Ascending aorta (tissue), 2 donors: ENCODE measurements around the gene ATXN7L1. TPM values are rescaled to one million over a fixed set of nuclear protein-coding genes. Genes with fewer than 3 reads are reported as not detected.
A peak's percentile ranks its signal among the peaks of the same experiment; 100 is the strongest.

Experiments used
- DNase-seq, 2 donors: peaks; one replicate each; pipeline ENCODE4 v3.0.0-alpha.2; 2019; ENCODE audit warnings: low spot score in 2 of 2
- H3K27ac ChIP-seq, 2 donors: fragments of 200-600 bp; sonication (generic); one replicate each; pipeline ENCODE4 v1.5.1; 2016 to 2017; ENCODE audit warnings: mild to moderate bottlenecking in 1 of 2
- H3K27me3 ChIP-seq: fragments of 200-600 bp; sonication (generic); one replicate; pipeline ENCODE4 v1.5.1; 2017
- H3K36me3 ChIP-seq, 2 donors: fragments of 200-600 bp; sonication (generic); one replicate each; pipeline ENCODE4 v1.5.1; 2016
- H3K4me1 ChIP-seq, 2 donors: fragments of 200-600 bp; sonication (generic); one replicate each; pipeline ENCODE4 v1.5.1; 2016 to 2017; ENCODE audit warnings: mild to moderate bottlenecking in 1 of 2
- H3K4me3 ChIP-seq, 2 donors: fragments of 200-600 bp; sonication (generic); one replicate each; pipeline ENCODE4 v1.5.1; 2016 to 2017; ENCODE audit warnings: mild to moderate bottlenecking in 1 of 2
- H3K9me3 ChIP-seq, 2 donors: fragments of 200-600 bp; sonication (generic); one replicate each; pipeline ENCODE4 v1.5.1; 2016
- intact Hi-C: fragments of 100-400 bp; cut with DNase I; formaldehyde crosslinking; loops from one replicate; pipeline ENCODE4 v1.15.1; 2023
- total RNA-seq: library from RNA; depleted of rRNA; stranded (reverse); fragments of >200 nt; gene quantifications from one replicate; pipeline ENCODE4 v1.1.0, GENCODE V29; 2016
- TF ChIP-seq, protein P1 (sequence below), 3 experiments: fragments of 200-600 bp in 2 of 3; fragments of 450-650 bp in 1 of 3; sonication (generic) in 2 of 3; IDR thresholded peaks; one replicate each; pipeline ENCODE4 v1.5.1; 2016 to 2019; ENCODE audit warnings: antibody characterized with exemption in 3 of 3, mild to moderate bottlenecking in 1 of 3, moderate library complexity in 1 of 3

Gene ATXN7L1
- total RNA-seq, 1 donor from 2014 or later = 7.5 TPM

- H3K4me3 ChIP-seq = no peak overlapping the region
- no peaks in the 10 kb centered on the region for H3K27me3 ChIP-seq
- intact Hi-C loops = no loop called here
- DNase-seq = no peak
- TF ChIP-seq, protein P1, sequence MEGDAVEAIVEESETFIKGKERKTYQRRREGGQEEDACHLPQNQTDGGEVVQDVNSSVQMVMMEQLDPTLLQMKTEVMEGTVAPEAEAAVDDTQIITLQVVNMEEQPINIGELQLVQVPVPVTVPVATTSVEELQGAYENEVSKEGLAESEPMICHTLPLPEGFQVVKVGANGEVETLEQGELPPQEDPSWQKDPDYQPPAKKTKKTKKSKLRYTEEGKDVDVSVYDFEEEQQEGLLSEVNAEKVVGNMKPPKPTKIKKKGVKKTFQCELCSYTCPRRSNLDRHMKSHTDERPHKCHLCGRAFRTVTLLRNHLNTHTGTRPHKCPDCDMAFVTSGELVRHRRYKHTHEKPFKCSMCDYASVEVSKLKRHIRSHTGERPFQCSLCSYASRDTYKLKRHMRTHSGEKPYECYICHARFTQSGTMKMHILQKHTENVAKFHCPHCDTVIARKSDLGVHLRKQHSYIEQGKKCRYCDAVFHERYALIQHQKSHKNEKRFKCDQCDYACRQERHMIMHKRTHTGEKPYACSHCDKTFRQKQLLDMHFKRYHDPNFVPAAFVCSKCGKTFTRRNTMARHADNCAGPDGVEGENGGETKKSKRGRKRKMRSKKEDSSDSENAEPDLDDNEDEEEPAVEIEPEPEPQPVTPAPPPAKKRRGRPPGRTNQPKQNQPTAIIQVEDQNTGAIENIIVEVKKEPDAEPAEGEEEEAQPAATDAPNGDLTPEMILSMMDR (IDR thresholded peaks at IDR 0.05) = no peak
- H3K9me3 ChIP-seq = no peaks in the 10 kb centered on the region
- no peaks in the 10 kb centered on the region for H3K36me3 ChIP-seq
- H3K4me1 ChIP-seq = peaks cover 0 to 2% of the 10 kb centered on the region in 2 donors
- no peak overlapping the region for H3K27ac ChIP-seq
Measured at GRCh38 chr7:105799006-105799405, 77.4 kb downstream of the ATXN7L1 start.

DNA sequence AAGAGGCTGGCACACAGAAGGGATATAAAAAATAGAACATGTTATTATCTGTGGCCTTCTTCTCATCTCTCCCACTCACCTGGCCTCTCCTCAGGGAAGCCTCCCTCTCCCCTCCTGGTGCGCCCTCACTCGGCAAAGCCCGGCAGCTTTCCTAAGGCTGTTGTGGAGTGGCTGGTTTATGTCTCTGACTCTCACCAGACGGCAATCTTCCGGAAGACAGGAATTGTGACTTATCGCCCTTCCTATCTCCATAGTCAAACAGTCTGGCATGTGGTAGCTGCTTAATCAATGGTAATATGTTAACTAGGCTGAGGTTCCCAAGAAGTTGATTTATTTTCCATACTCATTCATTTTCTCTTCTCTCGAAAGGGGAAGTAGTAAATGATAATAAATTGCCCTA is 78.7 kb downstream of the ATXN7L1 start:
- TF ChIP-seq, protein P1 (IDR thresholded peaks at IDR 0.05) = no peak
- no peaks in the 10 kb centered on the region for H3K4me1 ChIP-seq
- no peaks in the 10 kb centered on the region for H3K9me3 ChIP-seq
- no peaks in the 10 kb centered on the region for H3K36me3 ChIP-seq
- H3K27ac ChIP-seq = no peak overlapping the region
- H3K27me3 ChIP-seq = no peaks in the 10 kb centered on the region
- H3K4me3 ChIP-seq = no peak overlapping the region
- intact Hi-C loops = no loop called here
- DNase-seq = no peak

DNA sequence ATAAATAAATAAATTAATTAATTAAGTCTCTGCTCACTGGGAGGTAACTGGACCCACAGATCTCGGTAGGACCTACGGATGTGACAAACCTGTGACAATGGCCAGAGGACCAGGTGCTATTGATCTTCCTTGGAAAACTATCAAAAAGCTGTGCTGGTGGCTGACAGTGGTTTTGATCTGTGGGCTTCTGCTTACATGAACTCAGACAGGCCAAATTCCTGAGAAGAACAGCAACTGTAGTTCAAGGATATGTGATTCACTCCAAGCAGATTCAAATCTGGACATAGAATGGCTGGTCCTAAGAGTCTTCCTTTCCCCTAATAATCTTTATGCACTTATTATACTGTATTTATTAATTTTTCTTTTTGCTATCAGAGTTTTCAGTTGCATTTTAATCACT is 80.0 kb downstream of the ATXN7L1 start:
- H3K27ac ChIP-seq = no peak overlapping the region
- DNase-seq = no peak
- intact Hi-C loops = no loop called here
- no peaks in the 10 kb centered on the region for H3K36me3 ChIP-seq
- H3K4me1 ChIP-seq = no peaks in the 10 kb centered on the region
- no peak overlapping the region for H3K4me3 ChIP-seq
- no peaks in the 10 kb centered on the region for H3K27me3 ChIP-seq
- H3K9me3 ChIP-seq = no peaks in the 10 kb centered on the region
- TF ChIP-seq, protein P1 (IDR thresholded peaks at IDR 0.05) = no peak

- no peaks in the 10 kb centered on the region for H3K36me3 ChIP-seq
- no peaks in the 10 kb centered on the region for H3K9me3 ChIP-seq
- no peak for DNase-seq
- TF ChIP-seq, protein P1 (IDR thresholded peaks at IDR 0.05) = no peak
- peak overlapping the region in 1 of 2 donors; percentile 22 for H3K27ac ChIP-seq
- no peaks in the 10 kb centered on the region for H3K27me3 ChIP-seq
- H3K4me1 ChIP-seq = no peaks in the 10 kb centered on the region
- H3K4me3 ChIP-seq = no peak overlapping the region
- intact Hi-C loops = no loop called here
Measured at GRCh38 chr7:105794741-105795729, 81.4 kb downstream of the ATXN7L1 start.

GRCh38 chr7:105792488-105793370 is 83.7 kb downstream of the ATXN7L1 start:
- TF ChIP-seq, protein P1 (IDR thresholded peaks at IDR 0.05) = no peak
- H3K27me3 ChIP-seq = no peaks in the 10 kb centered on the region
- H3K36me3 ChIP-seq = peaks cover 0 to 9% of the 10 kb centered on the region in 2 donors
- intact Hi-C loops = no loop called here
- no peak overlapping the region for H3K4me3 ChIP-seq
- H3K9me3 ChIP-seq = no peaks in the 10 kb centered on the region
- H3K27ac ChIP-seq = no peak overlapping the region
- no peak for DNase-seq
- H3K4me1 ChIP-seq = no peaks in the 10 kb centered on the region
